Measurements from ENCODE around the gene SEBOX.
"Not testable (repeated sequence)": the region's sequence is repeated elsewhere in the genome, so short reads cannot be mapped to it uniquely, and the experiment has no call there.

- TF ChIP-seq POLR2A, CTCF (IDR thresholded peaks at IDR 0.05): not testable (repeated sequence)
These were observed 26.2 kb downstream of the SEBOX start for GRCh38 chr17:28338769-28339212.

Measured in thyroid gland (tissue), 4 donors.